Fibroblast of skin of left biceps (primary cell): ENCODE measurements around the gene VPS37C.
"Not testable (repeated sequence)": the region's sequence is repeated elsewhere in the genome, so short reads cannot be mapped to it uniquely, and the experiment has no call there.

Source experiments
- DNase-seq, 2 experiments: peaks; one replicate each; pipeline ENCODE4 v3.0.0-alpha.2; 2013; ENCODE audit warnings: low read depth in 2 of 2

Gene VPS37C

GRCh38 chr11:61174949-61175348 lies 13.7 kb upstream of the VPS37C start:
- no peak for DNase-seq

- no peak for DNase-seq
Measured at GRCh38 chr11:61174273-61174672, 13.0 kb upstream of the VPS37C start.

- no peak for DNase-seq
Measured at GRCh38 chr11:61173456-61173855, 12.2 kb upstream of the VPS37C start.

GRCh38 chr11:61172888-61173287 lies 11.7 kb upstream of the VPS37C start:
- DNase-seq, result no peak

- no peak for DNase-seq
Measured at GRCh38 chr11:61172356-61172755, 11.1 kb upstream of the VPS37C start.

- DNase-seq, result no peak
Measured at GRCh38 chr11:61171907-61172306, 10.7 kb upstream of the VPS37C start.

GRCh38 chr11:61170566-61170965 lies 9.3 kb upstream of the VPS37C start:
- no peak for DNase-seq

GRCh38 chr11:61168800-61169199 lies 7.6 kb upstream of the VPS37C start:
- DNase-seq, result no peak

- DNase-seq, result no peak
Measured at GRCh38 chr11:61168042-61168688, 6.9 kb upstream of the VPS37C start.

GRCh38 chr11:61166331-61166730 lies 5.1 kb upstream of the VPS37C start:
- not testable (repeated sequence) for DNase-seq

- not testable (repeated sequence) for DNase-seq
Measured at GRCh38 chr11:61165785-61166184, 4.6 kb upstream of the VPS37C start.

GRCh38 chr11:61164606-61165424 lies 3.6 kb upstream of the VPS37C start:
- DNase-seq, result no peak

- no peak for DNase-seq
Measured at GRCh38 chr11:61163714-61164605, 2.7 kb upstream of the VPS37C start.

- DNase-seq, result no peak
Measured at GRCh38 chr11:61163021-61163420, 1.8 kb upstream of the VPS37C start.

GRCh38 chr11:61162092-61162941 lies 1.1 kb upstream of the VPS37C start:
- DNase-seq, result no peak

- DNase-seq, result no peak
Measured at GRCh38 chr11:61160487-61161189, 588 bp downstream of the VPS37C start.

- no peak for DNase-seq
Measured at GRCh38 chr11:61158691-61159381, 2.4 kb downstream of the VPS37C start.

GRCh38 chr11:61157743-61158142 lies 3.5 kb downstream of the VPS37C start:
- DNase-seq, result no peak

GRCh38 chr11:61155741-61156140 lies 5.5 kb downstream of the VPS37C start:
- DNase-seq, result no peak

- DNase-seq, result no peak
Measured at GRCh38 chr11:61155312-61155711, 5.9 kb downstream of the VPS37C start.
